ENCODE data around the gene PNLDC1.
A peak's percentile ranks its signal among the peaks of the same experiment; 100 is the strongest.

The PNLDC1 gene

GRCh38 chr6:159826968-159827647, 27.0 kb downstream of the PNLDC1 start:
- TF ChIP-seq, protein P1, sequence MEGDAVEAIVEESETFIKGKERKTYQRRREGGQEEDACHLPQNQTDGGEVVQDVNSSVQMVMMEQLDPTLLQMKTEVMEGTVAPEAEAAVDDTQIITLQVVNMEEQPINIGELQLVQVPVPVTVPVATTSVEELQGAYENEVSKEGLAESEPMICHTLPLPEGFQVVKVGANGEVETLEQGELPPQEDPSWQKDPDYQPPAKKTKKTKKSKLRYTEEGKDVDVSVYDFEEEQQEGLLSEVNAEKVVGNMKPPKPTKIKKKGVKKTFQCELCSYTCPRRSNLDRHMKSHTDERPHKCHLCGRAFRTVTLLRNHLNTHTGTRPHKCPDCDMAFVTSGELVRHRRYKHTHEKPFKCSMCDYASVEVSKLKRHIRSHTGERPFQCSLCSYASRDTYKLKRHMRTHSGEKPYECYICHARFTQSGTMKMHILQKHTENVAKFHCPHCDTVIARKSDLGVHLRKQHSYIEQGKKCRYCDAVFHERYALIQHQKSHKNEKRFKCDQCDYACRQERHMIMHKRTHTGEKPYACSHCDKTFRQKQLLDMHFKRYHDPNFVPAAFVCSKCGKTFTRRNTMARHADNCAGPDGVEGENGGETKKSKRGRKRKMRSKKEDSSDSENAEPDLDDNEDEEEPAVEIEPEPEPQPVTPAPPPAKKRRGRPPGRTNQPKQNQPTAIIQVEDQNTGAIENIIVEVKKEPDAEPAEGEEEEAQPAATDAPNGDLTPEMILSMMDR (IDR thresholded peaks at IDR 0.05; ENCODE audit: extremely low read depth, insufficient read depth, missing control alignments), result no peak
- DNase-seq (ENCODE audit: low spot score), result no peak
- in situ Hi-C loops (cut with MboI; ENCODE audit: low pct_unique_long_range_greater_than_20kb, low sequenced_read_pairs, unreplicated experiment), result no loop called here

- no peak for DNase-seq (ENCODE audit: low spot score)
- in situ Hi-C loops (cut with MboI; ENCODE audit: low pct_unique_long_range_greater_than_20kb, low sequenced_read_pairs, unreplicated experiment), result no loop called here
- TF ChIP-seq, protein P1 (IDR thresholded peaks at IDR 0.05; ENCODE audit: extremely low read depth, insufficient read depth, missing control alignments), result no peak
Measured at GRCh38 chr6:159828074-159828473, 28.0 kb downstream of the PNLDC1 start.

GRCh38 chr6:159829526-159829925, 29.4 kb downstream of the PNLDC1 start:
- TF ChIP-seq, protein P1 (IDR thresholded peaks at IDR 0.05; ENCODE audit: extremely low read depth, insufficient read depth, missing control alignments), result no peak
- DNase-seq (ENCODE audit: low spot score), result peak; percentile 52
- in situ Hi-C loops (cut with MboI; ENCODE audit: low pct_unique_long_range_greater_than_20kb, low sequenced_read_pairs, unreplicated experiment), result no loop called here

- DNase-seq (ENCODE audit: low spot score), result no peak
- TF ChIP-seq, protein P1 (IDR thresholded peaks at IDR 0.05; ENCODE audit: extremely low read depth, insufficient read depth, missing control alignments), result no peak
- in situ Hi-C loops (cut with MboI; ENCODE audit: low pct_unique_long_range_greater_than_20kb, low sequenced_read_pairs, unreplicated experiment), result no loop called here
Measured at GRCh38 chr6:159830501-159831372, 30.7 kb downstream of the PNLDC1 start.

GRCh38 chr6:159831373-159831679, 31.2 kb downstream of the PNLDC1 start:
- in situ Hi-C loops (cut with MboI; ENCODE audit: low pct_unique_long_range_greater_than_20kb, low sequenced_read_pairs, unreplicated experiment), result no loop called here
- no peak for DNase-seq (ENCODE audit: low spot score)
- TF ChIP-seq, protein P1 (IDR thresholded peaks at IDR 0.05; ENCODE audit: extremely low read depth, insufficient read depth, missing control alignments), result no peak

DNA sequence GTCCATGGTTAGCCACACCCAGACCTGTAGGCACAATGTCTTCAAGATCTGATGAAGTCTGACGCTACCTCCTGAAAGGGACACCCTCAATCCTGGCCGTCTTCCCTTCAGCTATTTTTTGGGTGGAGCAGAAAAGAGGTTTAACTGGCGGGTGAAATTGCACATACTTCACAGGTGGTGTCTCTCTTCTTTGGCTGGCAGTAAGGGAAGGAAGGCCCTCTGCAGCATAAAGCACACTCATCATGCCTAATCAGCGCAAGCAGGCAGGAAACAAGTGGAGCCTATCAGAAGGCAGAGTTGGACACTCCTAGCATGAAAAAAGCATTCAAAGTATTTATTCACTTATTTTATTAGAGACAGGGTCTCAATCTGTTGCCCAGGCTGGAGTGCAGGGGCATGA, 32.9 kb downstream of the PNLDC1 start:
- TF ChIP-seq, protein P1 (IDR thresholded peaks at IDR 0.05; ENCODE audit: extremely low read depth, insufficient read depth, missing control alignments), result no peak
- no peak for DNase-seq (ENCODE audit: low spot score)
- in situ Hi-C loops (cut with MboI; ENCODE audit: low pct_unique_long_range_greater_than_20kb, low sequenced_read_pairs, unreplicated experiment), result no loop called here

All from GM13977 (cell line).